GM13977 (cell line): ENCODE measurements around the gene DGKI.

Experiments
- DNase-seq: peaks from one replicate; pipeline ENCODE4 v3.0.0; 2012; ENCODE audit warnings: low spot score
- in situ Hi-C: fragments of 300-500 bp; cut with MboI; formaldehyde crosslinking; loops from one replicate; pipeline ENCODE4 v1.12.0; 2022; ENCODE audit warnings: low sequenced_read_pairs, low pct_unique_long_range_greater_than_20kb, mixed read lengths, inconsistent platforms; ENCODE audit not compliant: unreplicated experiment
- TF ChIP-seq, protein P1 (sequence below): IDR thresholded peaks from 2 replicates; pipeline ENCODE4 v1.5.1; 2012; ENCODE audit warnings: mild to moderate bottlenecking, control low read depth; ENCODE audit not compliant: insufficient read depth; ENCODE audit errors: extremely low read depth, missing control alignments

The DGKI gene

DNA sequence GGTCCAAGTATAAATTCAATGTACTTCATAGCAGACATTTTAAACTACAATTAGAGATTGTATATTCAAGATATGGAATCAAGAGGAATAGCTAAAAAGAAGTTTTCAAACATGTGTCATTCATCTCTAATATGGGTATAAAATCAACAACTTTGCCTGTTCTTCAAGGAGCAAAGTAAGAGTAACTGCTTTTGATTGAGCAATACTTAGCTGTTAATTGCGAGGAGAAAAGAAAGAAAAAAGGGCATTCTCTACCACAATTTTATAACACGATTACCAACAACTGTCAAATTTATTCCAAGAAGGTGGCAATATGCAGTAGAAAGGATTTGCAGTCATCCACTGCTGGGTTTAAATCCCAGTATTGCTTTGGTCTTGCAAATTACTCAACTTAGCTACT, 356.9 kb downstream of the DGKI start:
- in situ Hi-C loops: no loop called here
- no peak for DNase-seq
- TF ChIP-seq, protein P1, sequence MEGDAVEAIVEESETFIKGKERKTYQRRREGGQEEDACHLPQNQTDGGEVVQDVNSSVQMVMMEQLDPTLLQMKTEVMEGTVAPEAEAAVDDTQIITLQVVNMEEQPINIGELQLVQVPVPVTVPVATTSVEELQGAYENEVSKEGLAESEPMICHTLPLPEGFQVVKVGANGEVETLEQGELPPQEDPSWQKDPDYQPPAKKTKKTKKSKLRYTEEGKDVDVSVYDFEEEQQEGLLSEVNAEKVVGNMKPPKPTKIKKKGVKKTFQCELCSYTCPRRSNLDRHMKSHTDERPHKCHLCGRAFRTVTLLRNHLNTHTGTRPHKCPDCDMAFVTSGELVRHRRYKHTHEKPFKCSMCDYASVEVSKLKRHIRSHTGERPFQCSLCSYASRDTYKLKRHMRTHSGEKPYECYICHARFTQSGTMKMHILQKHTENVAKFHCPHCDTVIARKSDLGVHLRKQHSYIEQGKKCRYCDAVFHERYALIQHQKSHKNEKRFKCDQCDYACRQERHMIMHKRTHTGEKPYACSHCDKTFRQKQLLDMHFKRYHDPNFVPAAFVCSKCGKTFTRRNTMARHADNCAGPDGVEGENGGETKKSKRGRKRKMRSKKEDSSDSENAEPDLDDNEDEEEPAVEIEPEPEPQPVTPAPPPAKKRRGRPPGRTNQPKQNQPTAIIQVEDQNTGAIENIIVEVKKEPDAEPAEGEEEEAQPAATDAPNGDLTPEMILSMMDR: no peak

DNA sequence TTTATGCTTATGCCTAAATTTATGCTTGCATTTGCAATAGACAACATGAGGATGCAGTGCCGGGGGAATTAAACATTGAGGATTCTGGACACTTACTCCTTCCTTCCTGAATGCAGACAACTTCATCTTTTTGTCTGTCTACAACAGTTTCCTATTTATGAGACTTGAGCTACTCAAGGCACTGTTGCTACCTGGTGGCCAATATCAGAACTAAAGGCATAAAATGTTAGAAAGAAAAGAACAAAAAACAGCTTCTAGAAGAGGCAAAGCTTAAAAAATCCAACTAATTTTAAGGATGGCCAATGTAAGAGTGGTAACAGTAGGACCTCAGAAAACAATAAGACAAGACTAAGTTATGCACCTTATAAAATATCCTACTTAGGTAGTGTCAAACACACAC, 358.7 kb downstream of the DGKI start:
- no peak for DNase-seq
- in situ Hi-C loops: no loop called here
- TF ChIP-seq, protein P1: no peak

DNA sequence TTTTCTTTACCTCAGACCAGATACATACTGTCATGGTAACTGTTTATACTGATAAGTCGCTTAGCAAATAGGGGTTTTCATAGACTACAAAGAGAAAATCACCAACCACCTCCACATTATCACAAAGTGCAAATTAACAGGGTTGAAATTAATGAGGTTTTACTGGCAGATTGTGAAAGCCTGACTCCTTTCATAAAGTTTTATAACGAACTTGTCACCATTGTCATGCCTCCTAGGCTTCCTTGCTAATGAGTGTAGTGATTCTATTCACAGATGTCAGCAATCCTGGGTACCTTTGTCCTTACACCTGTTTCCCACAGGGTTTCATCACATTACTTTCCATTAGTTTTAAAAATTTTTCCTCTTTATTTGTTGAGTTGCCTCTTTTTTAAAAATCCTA, 361.0 kb downstream of the DGKI start:
- in situ Hi-C loops: no loop called here
- TF ChIP-seq, protein P1: no peak
- DNase-seq: no peak

DNA sequence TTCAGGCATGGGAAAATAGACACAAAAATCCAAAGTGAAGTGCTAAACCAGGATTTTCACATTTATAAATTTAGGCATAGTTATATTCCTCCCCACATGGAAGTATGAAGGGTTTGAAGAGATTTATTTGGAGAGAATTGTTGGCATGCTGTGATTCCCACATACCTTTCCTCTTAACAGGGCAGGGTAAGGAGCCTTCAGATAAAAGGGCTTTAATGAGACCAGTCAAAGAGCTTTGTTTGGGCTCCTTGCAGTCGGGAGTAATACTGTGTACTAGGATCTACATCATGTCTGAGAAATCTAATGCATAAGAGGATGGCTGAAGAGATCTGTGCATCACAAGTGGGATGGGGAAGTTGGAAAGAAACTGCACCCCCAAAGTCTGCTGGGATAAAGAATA, 362.4 kb downstream of the DGKI start:
- TF ChIP-seq, protein P1: no peak
- no peak for DNase-seq
- in situ Hi-C loops: no loop called here

DNA sequence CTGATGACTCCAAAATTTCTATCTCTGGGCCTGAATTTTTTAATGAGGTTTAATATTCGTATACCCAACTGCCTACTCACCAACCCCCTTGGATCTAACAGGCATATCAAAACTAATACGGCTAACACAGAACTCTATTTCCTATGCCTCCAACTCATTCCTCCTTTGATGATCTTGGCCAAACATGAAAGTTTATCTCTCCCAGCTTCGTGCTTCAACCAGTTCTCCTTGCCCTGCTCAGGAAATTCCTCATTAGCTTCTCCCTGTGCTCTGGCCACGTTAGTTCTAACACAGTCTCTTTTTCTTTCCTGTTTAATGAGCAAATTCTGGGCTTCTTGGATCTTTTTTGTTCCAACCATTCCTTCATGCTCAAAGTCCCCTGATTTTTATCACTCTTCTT, 364.3 kb downstream of the DGKI start:
- TF ChIP-seq, protein P1: no peak
- no peak for DNase-seq
- in situ Hi-C loops: no loop called here

DNA sequence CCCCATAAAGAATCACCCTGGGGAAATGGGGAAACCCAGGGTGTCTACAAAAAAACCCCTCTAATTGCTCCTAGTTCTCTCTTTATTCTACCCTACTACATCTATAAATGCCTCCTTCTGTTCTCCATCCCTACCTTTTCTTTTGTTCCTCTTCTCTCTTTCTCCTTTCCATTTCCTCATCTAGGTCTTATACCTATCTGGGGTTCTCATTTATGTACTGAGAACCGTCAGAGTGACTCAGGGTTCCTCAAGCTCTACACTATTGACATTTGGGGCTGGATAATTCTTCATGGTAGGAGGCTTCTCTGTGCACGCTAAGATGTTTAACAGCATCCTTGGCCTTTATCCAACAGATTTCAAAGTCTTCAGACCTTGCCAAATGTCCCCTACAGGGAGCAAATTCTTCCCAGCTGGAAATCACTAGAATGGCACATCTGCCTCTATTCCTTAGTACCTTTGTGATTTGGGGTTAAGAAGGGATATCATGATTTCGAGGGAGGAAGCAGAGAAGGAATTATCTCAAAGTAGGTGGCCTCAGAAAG, 365.9 kb downstream of the DGKI start:
- in situ Hi-C loops: no loop called here
- DNase-seq: no peak
- TF ChIP-seq, protein P1: no peak

DNA sequence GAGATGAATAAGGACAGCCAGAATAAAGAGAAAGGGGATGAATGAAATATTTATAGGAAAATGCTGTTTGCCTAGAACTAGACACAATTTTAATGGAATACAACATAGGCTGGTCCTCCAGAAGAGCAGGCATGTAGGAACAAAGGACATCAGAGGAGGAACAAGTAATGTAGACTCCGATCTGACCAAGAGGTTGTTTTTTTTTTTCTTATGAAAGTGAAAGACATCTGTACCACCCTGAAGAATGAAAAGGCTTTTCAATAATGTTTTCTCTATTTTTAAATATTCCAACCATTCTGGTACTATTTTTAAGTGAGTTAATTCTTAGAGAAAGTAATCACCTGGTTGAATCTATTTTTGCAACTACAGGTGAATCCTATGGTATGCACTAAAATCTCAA, 366.4 kb downstream of the DGKI start:
- TF ChIP-seq, protein P1: no peak
- no peak for DNase-seq
- in situ Hi-C loops: no loop called here
